Measurements from ENCODE around the gene CITED2.

Gene CITED2

DNA sequence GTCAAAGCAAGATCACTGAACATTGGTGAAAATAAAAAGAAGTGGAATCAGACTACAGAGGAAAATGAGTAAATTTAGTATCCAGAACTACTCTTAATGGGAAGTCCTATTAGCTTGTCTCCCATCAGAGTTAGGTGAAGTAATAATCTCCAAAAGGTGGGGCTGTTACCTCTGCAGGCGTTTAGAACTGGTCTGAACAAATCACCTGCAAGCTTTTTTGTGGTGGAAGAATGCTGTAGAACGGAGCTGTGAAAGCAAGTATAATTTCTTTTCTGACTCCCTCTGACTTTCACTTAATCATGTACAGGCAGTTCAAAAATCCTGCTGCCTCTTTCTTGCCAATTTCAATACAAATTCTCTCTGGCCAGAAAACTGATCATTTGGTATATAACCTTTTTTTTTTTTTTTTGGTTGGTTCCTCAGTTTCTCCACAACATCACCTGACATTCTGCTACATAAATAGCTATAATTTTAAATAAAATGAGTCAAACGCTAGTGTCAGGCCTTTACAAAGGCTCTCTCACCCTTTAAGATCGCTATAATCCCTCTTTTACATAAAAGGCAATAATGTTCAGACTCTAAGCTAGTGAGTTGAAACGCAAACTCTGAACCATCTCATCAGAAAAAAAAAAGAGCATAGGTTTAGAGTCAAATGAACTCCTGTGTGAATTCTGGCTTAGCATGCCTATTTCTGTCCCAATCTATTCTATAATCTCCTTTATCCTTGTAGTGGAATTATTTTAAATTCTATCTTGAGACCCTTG, 38.8 kb downstream of the CITED2 start:
- H3K27ac ChIP-seq: no peak overlapping the region
- TF ChIP-seq, protein P1, sequence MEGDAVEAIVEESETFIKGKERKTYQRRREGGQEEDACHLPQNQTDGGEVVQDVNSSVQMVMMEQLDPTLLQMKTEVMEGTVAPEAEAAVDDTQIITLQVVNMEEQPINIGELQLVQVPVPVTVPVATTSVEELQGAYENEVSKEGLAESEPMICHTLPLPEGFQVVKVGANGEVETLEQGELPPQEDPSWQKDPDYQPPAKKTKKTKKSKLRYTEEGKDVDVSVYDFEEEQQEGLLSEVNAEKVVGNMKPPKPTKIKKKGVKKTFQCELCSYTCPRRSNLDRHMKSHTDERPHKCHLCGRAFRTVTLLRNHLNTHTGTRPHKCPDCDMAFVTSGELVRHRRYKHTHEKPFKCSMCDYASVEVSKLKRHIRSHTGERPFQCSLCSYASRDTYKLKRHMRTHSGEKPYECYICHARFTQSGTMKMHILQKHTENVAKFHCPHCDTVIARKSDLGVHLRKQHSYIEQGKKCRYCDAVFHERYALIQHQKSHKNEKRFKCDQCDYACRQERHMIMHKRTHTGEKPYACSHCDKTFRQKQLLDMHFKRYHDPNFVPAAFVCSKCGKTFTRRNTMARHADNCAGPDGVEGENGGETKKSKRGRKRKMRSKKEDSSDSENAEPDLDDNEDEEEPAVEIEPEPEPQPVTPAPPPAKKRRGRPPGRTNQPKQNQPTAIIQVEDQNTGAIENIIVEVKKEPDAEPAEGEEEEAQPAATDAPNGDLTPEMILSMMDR (conservative IDR thresholded peaks at IDR 0.05): no peak
- TF ChIP-seq ZFX (IDR thresholded peaks at IDR 0.05): no peak

- H3K27ac ChIP-seq: no peak overlapping the region
Observed at GRCh38 chr6:139334806-139335446, 39.5 kb downstream of the CITED2 start.

GRCh38 chr6:139330826-139331500, 43.5 kb downstream of the CITED2 start:
- TF ChIP-seq, protein P1 (conservative IDR thresholded peaks at IDR 0.05): no peak
- no peak for TF ChIP-seq ZFX (IDR thresholded peaks at IDR 0.05)
- H3K27ac ChIP-seq: no peak overlapping the region

More at GRCh38 chr6:139334806-139335446, 39.5 kb downstream of the CITED2 start:
- TF ChIP-seq, protein P1 (conservative IDR thresholded peaks at IDR 0.05): no peak
- TF ChIP-seq ZFX (IDR thresholded peaks at IDR 0.05): no peak

DNA sequence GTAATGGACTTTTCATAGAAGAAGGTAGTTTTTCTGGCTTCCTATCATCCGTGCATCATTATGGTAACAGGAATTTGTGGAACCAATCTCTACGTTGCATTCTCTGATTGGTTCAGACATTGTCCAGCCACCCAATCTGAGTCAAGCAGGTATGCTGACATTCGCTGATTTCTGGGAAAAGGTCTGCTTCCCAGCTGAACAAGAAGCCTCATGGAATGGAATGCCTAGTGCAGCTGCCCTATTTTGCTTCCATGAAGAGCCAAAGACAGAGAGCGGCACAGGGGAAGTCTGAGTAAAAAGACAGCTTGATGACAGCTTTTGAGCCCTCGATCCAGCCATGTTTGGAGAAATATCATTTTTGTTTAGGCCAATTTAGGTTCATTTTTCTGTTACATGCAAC, 44.1 kb downstream of the CITED2 start:
- H3K27ac ChIP-seq: no peak overlapping the region
- TF ChIP-seq, protein P1 (conservative IDR thresholded peaks at IDR 0.05): no peak
- no peak for TF ChIP-seq ZFX (IDR thresholded peaks at IDR 0.05)

GRCh38 chr6:139329224-139329623, 45.2 kb downstream of the CITED2 start:
- H3K27ac ChIP-seq: no peak overlapping the region
- TF ChIP-seq, protein P1 (conservative IDR thresholded peaks at IDR 0.05): no peak
- TF ChIP-seq ZFX (IDR thresholded peaks at IDR 0.05): no peak

GRCh38 chr6:139327038-139327437, 47.4 kb downstream of the CITED2 start:
- H3K27ac ChIP-seq: no peak overlapping the region
- no peak for TF ChIP-seq ZFX (IDR thresholded peaks at IDR 0.05)
- TF ChIP-seq, protein P1 (conservative IDR thresholded peaks at IDR 0.05): no peak

DNA sequence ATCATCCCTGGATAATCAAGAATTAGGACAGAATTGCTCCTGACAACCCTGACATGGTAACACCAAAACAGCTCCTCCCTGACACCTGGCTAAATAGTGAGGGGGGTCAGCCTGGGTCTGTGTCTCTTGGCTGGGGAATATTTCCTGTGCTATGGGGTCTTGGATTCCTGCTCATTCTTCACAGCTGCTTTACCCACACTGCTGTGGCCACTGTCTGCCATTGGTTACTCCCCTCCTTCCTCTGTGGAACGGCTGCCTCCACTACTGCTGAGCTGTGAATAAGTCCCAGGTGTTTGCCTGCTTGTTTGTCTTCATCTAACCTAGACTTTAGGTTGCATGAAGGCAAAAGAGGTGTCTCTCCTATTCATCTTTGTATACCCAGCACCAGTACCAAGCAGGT, 48.8 kb downstream of the CITED2 start:
- H3K27ac ChIP-seq: no peak overlapping the region
- TF ChIP-seq ZFX (IDR thresholded peaks at IDR 0.05): no peak
- TF ChIP-seq, protein P1 (conservative IDR thresholded peaks at IDR 0.05): no peak

Data from C4-2B (cell line).